GM12864 (cell line): ENCODE results near the gene SAG.

ENCODE experiments used
- DNase-seq: peaks from one replicate; pipeline ENCODE4 v3.0.0-alpha.2; 2011; ENCODE audit warnings: low read depth
- H3K4me3 ChIP-seq: 2 replicates; pipeline ENCODE4 v1.5.1; 2011; ENCODE audit warnings: mild to moderate bottlenecking, low read depth, low read length, control low read depth
- TF ChIP-seq, protein P1 (sequence below): IDR thresholded peaks from 2 replicates; pipeline ENCODE4 v1.5.1; 2011; ENCODE audit warnings: low read depth, mild to moderate bottlenecking, moderate library complexity, low read length, control low read depth, inconsistent platforms; ENCODE audit errors: missing control alignments

Gene SAG

DNA sequence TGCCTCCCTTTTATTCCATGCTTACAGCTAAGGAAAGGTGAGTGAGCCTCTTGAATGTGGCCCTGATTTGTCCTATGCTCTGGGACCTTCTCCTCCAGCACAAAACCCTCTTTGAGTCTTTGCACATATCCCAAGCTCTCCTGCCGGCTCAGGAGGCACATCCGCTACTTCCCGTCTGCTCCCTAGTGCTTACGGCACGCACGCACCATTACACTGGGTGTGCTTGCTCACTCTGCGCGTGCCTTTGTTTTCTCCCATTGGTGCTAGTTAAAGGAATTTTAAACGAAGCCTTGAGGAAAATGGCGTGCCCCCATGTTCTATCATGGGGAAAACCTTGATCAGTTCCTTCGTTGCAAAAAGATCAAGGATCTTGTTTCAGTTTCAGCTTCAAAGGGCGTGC lies 38.8 kb downstream of the SAG start:
- TF ChIP-seq, protein P1, sequence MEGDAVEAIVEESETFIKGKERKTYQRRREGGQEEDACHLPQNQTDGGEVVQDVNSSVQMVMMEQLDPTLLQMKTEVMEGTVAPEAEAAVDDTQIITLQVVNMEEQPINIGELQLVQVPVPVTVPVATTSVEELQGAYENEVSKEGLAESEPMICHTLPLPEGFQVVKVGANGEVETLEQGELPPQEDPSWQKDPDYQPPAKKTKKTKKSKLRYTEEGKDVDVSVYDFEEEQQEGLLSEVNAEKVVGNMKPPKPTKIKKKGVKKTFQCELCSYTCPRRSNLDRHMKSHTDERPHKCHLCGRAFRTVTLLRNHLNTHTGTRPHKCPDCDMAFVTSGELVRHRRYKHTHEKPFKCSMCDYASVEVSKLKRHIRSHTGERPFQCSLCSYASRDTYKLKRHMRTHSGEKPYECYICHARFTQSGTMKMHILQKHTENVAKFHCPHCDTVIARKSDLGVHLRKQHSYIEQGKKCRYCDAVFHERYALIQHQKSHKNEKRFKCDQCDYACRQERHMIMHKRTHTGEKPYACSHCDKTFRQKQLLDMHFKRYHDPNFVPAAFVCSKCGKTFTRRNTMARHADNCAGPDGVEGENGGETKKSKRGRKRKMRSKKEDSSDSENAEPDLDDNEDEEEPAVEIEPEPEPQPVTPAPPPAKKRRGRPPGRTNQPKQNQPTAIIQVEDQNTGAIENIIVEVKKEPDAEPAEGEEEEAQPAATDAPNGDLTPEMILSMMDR = no peak
- H3K4me3 ChIP-seq = no peak overlapping the region
- DNase-seq = no peak

DNA sequence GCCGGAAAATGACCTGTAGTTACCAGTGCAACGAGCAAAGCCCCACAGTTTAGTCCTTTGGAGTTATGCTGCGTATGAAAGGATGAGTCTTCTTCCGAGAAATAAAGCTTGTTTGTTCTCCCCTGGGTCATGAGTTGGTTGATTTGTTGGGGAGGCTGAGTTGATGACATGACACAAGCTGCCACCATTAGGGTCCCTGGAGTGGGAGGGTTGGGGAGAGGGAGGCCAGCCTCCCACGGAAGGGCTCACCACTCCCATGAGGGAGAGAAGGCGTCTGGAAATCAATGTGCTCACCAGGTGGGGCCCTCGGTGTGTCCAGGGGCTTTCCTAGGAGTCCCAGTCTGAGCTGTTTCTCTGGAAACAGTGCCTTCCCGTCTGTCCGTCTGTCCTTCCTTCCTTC lies 39.3 kb downstream of the SAG start:
- H3K4me3 ChIP-seq = no peak overlapping the region
- DNase-seq = no peak
- TF ChIP-seq, protein P1 = no peak

GRCh38 chr2:233349005-233349998 lies 41.7 kb downstream of the SAG start:
- no peak overlapping the region for H3K4me3 ChIP-seq
- TF ChIP-seq, protein P1 = no peak
- peak; percentile 58 for DNase-seq

- TF ChIP-seq, protein P1 = no peak
- DNase-seq = no peak
- no peak overlapping the region for H3K4me3 ChIP-seq
Measured at GRCh38 chr2:233350708-233351107, 43.1 kb downstream of the SAG start.

GRCh38 chr2:233351423-233351822 lies 43.8 kb downstream of the SAG start:
- DNase-seq = no peak
- H3K4me3 ChIP-seq = no peak overlapping the region
- TF ChIP-seq, protein P1 = no peak

DNA sequence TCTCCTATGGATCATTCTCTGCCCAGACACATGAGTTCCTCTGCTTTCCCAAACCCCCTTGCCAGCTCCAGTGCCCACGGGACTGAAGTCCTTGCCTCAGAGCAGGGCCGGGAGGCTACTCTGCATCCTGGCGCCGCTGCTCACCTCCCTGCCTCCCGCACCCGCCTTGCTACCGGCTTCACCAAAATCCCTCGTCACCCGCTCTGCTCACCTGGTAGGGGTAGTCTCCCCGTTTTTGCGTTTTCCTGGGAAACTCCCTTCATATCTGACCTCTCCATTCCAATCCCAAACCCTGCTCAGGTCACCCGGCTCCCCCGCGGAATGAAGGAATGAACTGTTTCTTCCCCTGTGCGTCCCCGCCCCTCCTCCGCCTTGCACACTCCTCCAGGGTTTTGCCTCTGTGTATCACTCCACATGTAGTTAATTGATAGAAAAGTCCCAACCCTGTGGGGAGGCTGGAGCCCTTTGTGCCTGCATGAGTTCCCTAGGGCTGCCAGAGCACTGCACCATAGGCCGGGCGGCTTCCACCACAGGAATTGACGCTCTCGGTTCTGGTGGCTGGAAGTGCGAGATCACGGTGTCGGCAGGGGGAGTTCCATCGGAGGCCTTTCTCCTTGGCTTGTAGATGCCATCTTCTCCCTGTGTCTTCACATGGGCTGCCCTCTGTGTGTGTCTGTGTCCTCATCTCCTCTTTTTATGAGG lies 44.7 kb downstream of the SAG start:
- TF ChIP-seq, protein P1 = no peak

More for the DNA sequence above, 44.7 kb downstream of the SAG start:
- no peak for DNase-seq
- H3K4me3 ChIP-seq = no peak overlapping the region
